IMR-90 (cell line): ENCODE results near the gene SPINK4. TPM values are rescaled to one million over a fixed set of nuclear protein-coding genes. Genes with fewer than 3 reads are reported as not detected.

Experiments
- ATAC-seq: fragments of 200-7000 bp; cut with Tn5 transposase; 2 replicates; pipeline ENCODE4 v1.9.1; 2020; ENCODE audit warnings: low read depth, mild to moderate bottlenecking, moderate library complexity
- BruUV-seq: library from RNA; stranded (reverse); fragments of 400-500 nt; replicated peaks from 2 replicates; lab custom pipeline; 2021; lab: Mats Ljungman, UMichigan
- CTCF ChIA-PET: fragments of 300-600 bp; formaldehyde crosslinking; extraction: SDS; loops from one replicate; lab custom pipeline; 2021; ENCODE audit warnings: antibody characterized with exemption; lab: Yijun Ruan, JAX
- POLR2A ChIA-PET: fragments of 300-600 bp; sonication (Branson Sonifier 250); formaldehyde crosslinking; loops from one replicate; lab custom pipeline; 2022; ENCODE audit warnings: antibody characterized with exemption; ENCODE audit not compliant: unreplicated experiment; lab: Charles Lee
- DNase-seq: peaks from one replicate; pipeline ENCODE4 v3.0.0; 2013
- H2AFZ ChIP-seq: replicated peaks from 2 replicates; pipeline ENCODE3; 2013; ENCODE audit warnings: low read length, mild to moderate bottlenecking; ENCODE audit not compliant: poor library complexity
- H2AK5ac ChIP-seq: 2 replicates; pipeline ENCODE4 v1.6.1; 2013; ENCODE audit warnings: low read depth, low read length, inconsistent platforms
- H2AK9ac ChIP-seq: replicated peaks from 2 replicates; pipeline ENCODE3; 2013; ENCODE audit warnings: mild to moderate bottlenecking, low read depth, low read length, moderate library complexity; ENCODE audit not compliant: poor library complexity
- H2BK120ac ChIP-seq: 2 replicates; pipeline ENCODE4 v1.6.1; 2013; ENCODE audit warnings: low read depth, low read length, inconsistent platforms
- H2BK15ac ChIP-seq: 3 replicates; pipeline ENCODE4 v1.6.1; 2013; ENCODE audit warnings: low read depth, low read length, inconsistent platforms
- H2BK20ac ChIP-seq: 2 replicates; pipeline ENCODE4 v1.6.1; 2013; ENCODE audit warnings: low read depth, mild to moderate bottlenecking, inconsistent platforms, low read length, moderate library complexity
- H2BK5ac ChIP-seq: 2 replicates; pipeline ENCODE4 v1.6.1; 2013; ENCODE audit warnings: mild to moderate bottlenecking, low read depth, low read length, inconsistent platforms; ENCODE audit not compliant: poor library complexity, severe bottlenecking
- H3K14ac ChIP-seq: replicated peaks from 2 replicates; pipeline ENCODE4 v1.6.1; 2013; ENCODE audit warnings: low read depth, low read length, inconsistent platforms
- H3K18ac ChIP-seq: 2 replicates; pipeline ENCODE4 v1.6.1; 2013; ENCODE audit warnings: low read depth, low read length, control low read depth
- H3K23ac ChIP-seq: 2 replicates; pipeline ENCODE4 v1.6.1; 2013; ENCODE audit warnings: low read depth, low read length, inconsistent platforms
- H3K27ac ChIP-seq: 2 replicates; pipeline ENCODE4 v1.5.1; 2013; ENCODE audit warnings: mild to moderate bottlenecking, control low read depth, low read length; ENCODE audit not compliant: insufficient read depth
- H3K27me3 ChIP-seq: 2 replicates; pipeline ENCODE4 v1.6.1; 2013; ENCODE audit warnings: low read length; ENCODE audit not compliant: control insufficient read depth, insufficient read depth
- H3K36me3 ChIP-seq: 2 replicates; pipeline ENCODE4 v1.6.1; 2013; ENCODE audit warnings: low read length, mixed read lengths; ENCODE audit not compliant: control insufficient read depth, insufficient read depth
- H3K4ac ChIP-seq: 2 replicates; pipeline ENCODE4 v1.6.1; 2013; ENCODE audit warnings: low read depth, low read length, inconsistent platforms
- H3K4me1 ChIP-seq: 2 replicates; pipeline ENCODE4 v1.6.1; 2013; ENCODE audit warnings: low read length, mixed read lengths; ENCODE audit not compliant: control insufficient read depth, insufficient read depth
- H3K4me2 ChIP-seq: 2 replicates; pipeline ENCODE4 v1.6.1; 2013; ENCODE audit warnings: low read depth, mild to moderate bottlenecking, control low read depth, low read length, moderate library complexity
- H3K4me3 ChIP-seq: 2 replicates; pipeline ENCODE4 v1.5.1; 2013; ENCODE audit warnings: low read depth, mild to moderate bottlenecking, control low read depth, low read length, moderate library complexity; ENCODE audit not compliant: insufficient read depth
- H3K56ac ChIP-seq: 2 replicates; pipeline ENCODE4 v1.6.1; 2013; ENCODE audit warnings: low read length, inconsistent platforms; ENCODE audit not compliant: insufficient read depth; ENCODE audit errors: extremely low read depth
- H3K79me1 ChIP-seq, 2 experiments: 2 replicates each; pipeline ENCODE4 v1.6.1; 2013; ENCODE audit warnings: low read length in 2 of 2, inconsistent platforms in 1 of 2, low read depth in 1 of 2
- H3K9ac ChIP-seq: 2 replicates; pipeline ENCODE4 v1.6.1; 2013; ENCODE audit warnings: low read depth, low read length, control low read depth
- H3K9me1 ChIP-seq: 2 replicates; pipeline ENCODE4 v1.6.1; 2013; ENCODE audit warnings: low read length, inconsistent platforms; ENCODE audit not compliant: insufficient read depth
- H3K9me3 ChIP-seq: 2 replicates; pipeline ENCODE4 v1.6.1; 2013; ENCODE audit warnings: low read length; ENCODE audit not compliant: control insufficient read depth, insufficient read depth
- H4K20me1 ChIP-seq: 2 replicates; pipeline ENCODE4 v1.6.1; 2013; ENCODE audit warnings: low read length, inconsistent platforms; ENCODE audit not compliant: insufficient read depth
- H4K5ac ChIP-seq: 2 replicates; pipeline ENCODE4 v1.6.1; 2013; ENCODE audit warnings: mild to moderate bottlenecking, low read depth, low read length, control low read depth
- H4K8ac ChIP-seq, 2 experiments: 2 replicates each; pipeline ENCODE4 v1.6.1; 2013; ENCODE audit warnings: low read depth in 2 of 2, low read length in 2 of 2, control low read depth in 1 of 2, inconsistent platforms in 1 of 2
- H4K91ac ChIP-seq: 2 replicates; pipeline ENCODE4 v1.6.1; 2013; ENCODE audit warnings: low read depth, low read length, inconsistent platforms; ENCODE audit not compliant: insufficient read depth
- BHLHE40 ChIP-seq: fragments of 150-350 bp; IDR thresholded peaks from 2 replicates; pipeline ENCODE4 v1.6.1; 2016; ENCODE audit warnings: mild to moderate bottlenecking, low read depth, low read length
- FOS ChIP-seq: fragments of 150-350 bp; IDR thresholded peaks from 2 replicates; pipeline ENCODE4 v1.6.1; 2016; ENCODE audit warnings: low read depth, low read length
- POLR2A ChIP-seq: IDR thresholded peaks from 2 replicates; pipeline ENCODE4 v1.6.1; 2012; ENCODE audit warnings: mild to moderate bottlenecking, low read depth, low read length
- WGBS, 2 experiments: methylation state at CpG; one replicate each; pipeline versions ENCODE4 v1.1.5 to v1.1.7; 2013; ENCODE audit warnings: missing lambda C conversion rate in 2 of 2; ENCODE audit not compliant: insufficient read length in 1 of 2; ENCODE audit errors: extremely low coverage in 2 of 2; 5-methylcytosine and 5-hydroxymethylcytosine counted together
- dilution Hi-C: fragments of 300-500 bp; cut with HindIII; formaldehyde crosslinking; loops from one replicate; pipeline ENCODE4 v1.14.3; 2018; ENCODE audit warnings: low sequenced_read_pairs; ENCODE audit not compliant: unreplicated experiment
- in situ Hi-C: fragments of 300-500 bp; cut with MboI; formaldehyde crosslinking; loops from 3 replicates; pipeline ENCODE4 v1.14.3; 2019; ENCODE audit warnings: low sequenced_read_pairs, inconsistent platforms, mixed read lengths
- intact Hi-C: fragments of 100-400 bp; cut with micrococcal nuclease; formaldehyde crosslinking; loops from 2 replicates; pipeline ENCODE4 v1.10.0; 2022
- polyA plus RNA-seq, 3 experiments: library from polyadenylated mRNA; depleted of rRNA; stranded (reverse); fragments of >200 nt; gene quantifications; 2 replicates each; pipeline ENCODE4 v1.2.3, GENCODE V29; 2012; ENCODE audit warnings: low replicate concordance in 1 of 3
- total RNA-seq: library from RNA; depleted of rRNA; stranded (reverse); fragments of >200 nt; gene quantifications from 2 replicates; pipeline ENCODE4 v1.2.3, GENCODE V29; 2012

Gene SPINK4
- total and polyA plus RNA-seq, 2 of the 4 experiments (the other 2 are of a cell fraction) = not detected

GRCh38 chr9:33249087-33249658, 9.2 kb downstream of the SPINK4 start:
- no peak overlapping the region for H2AK5ac ChIP-seq
- no peak overlapping the region for H4K8ac ChIP-seq
- H3K23ac ChIP-seq = no peak overlapping the region
- no peak for ATAC-seq
- TF ChIP-seq POLR2A (no peak), FOS (no peak), BHLHE40 (no peak)
- no peaks in the 10 kb centered on the region for H3K27me3 ChIP-seq
- H4K20me1 ChIP-seq = no peaks in the 10 kb centered on the region
- H2AK9ac ChIP-seq = no peak overlapping the region
- dilution Hi-C loops = no loop called here
- CTCF ChIA-PET = no interaction called here
- no peak overlapping the region for H2BK20ac ChIP-seq
- no peak overlapping the region for H3K27ac ChIP-seq
- peaks cover 12% of the 10 kb centered on the region for H3K36me3 ChIP-seq
- H3K9ac ChIP-seq = no peak overlapping the region
- no peak overlapping the region for H3K18ac ChIP-seq
- H2AFZ ChIP-seq = no peak overlapping the region
- POLR2A ChIA-PET = no interaction called here
- DNase-seq = no peak
- no peak overlapping the region for H3K56ac ChIP-seq
- WGBS, 2 experiments = 70% methylated on average over 3 of the region's 6 CpGs; no CpG with 5 or more reads in 1 of the 2 experiments
- H3K4me3 ChIP-seq = no peak overlapping the region
- no peaks in the 10 kb centered on the region for H3K9me3 ChIP-seq
- intact Hi-C loops = no loop called here
- H2BK5ac ChIP-seq = no peak overlapping the region
- in situ Hi-C loops = no loop called here
- no peak overlapping the region for H3K4ac ChIP-seq
- no peak overlapping the region for H2BK15ac ChIP-seq
- H4K5ac ChIP-seq = no peak overlapping the region
- no peak overlapping the region for H3K14ac ChIP-seq
- H3K4me2 ChIP-seq = no peak overlapping the region
- BruUV-seq = no TSS peak
- H3K79me1 ChIP-seq = no peaks in the 10 kb centered on the region; a peak in 1 of 4 replicates
- peaks cover 3% of the 10 kb centered on the region for H3K4me1 ChIP-seq
- H2BK120ac ChIP-seq = no peak overlapping the region
- no peak overlapping the region for H4K91ac ChIP-seq
- peaks cover 9% of the 10 kb centered on the region; the same call in 1 of the 2 replicates for H3K9me1 ChIP-seq
